GM12878 (cell line): ENCODE results near the gene STOML2. TPM values are rescaled to one million over a fixed set of nuclear protein-coding genes. Genes with fewer than 3 reads are reported as not detected.
A peak's percentile ranks its signal among the peaks of the same experiment; 100 is the strongest.

Experiments
- ATAC-seq: fragments of 200-7000 bp; cut with Tn5 transposase; 3 replicates; pipeline ENCODE4 v1.9.1; 2020; ENCODE audit warnings: mild to moderate bottlenecking, moderate library complexity
- BruUV-seq: library from RNA; stranded (reverse); fragments of 400-500 nt; replicated peaks from 2 replicates; lab custom pipeline; 2021; lab: Mats Ljungman, UMichigan
- CTCF ChIA-PET: fragments of 300-600 bp; sonication (Branson Sonifier 250); formaldehyde crosslinking; extraction: SDS; loops from one replicate; lab custom pipeline; 2021; ENCODE audit warnings: inconsistent platforms; lab: Yijun Ruan, JAX
- POLR2A ChIA-PET: fragments of 350-600 bp; formaldehyde crosslinking; extraction: SDS; loops from one replicate; lab custom pipeline; 2021; ENCODE audit warnings: inconsistent platforms; lab: Charles Lee
- RAD21 ChIA-PET: fragments of 300-600 bp; sonication (Branson Sonifier 250); formaldehyde crosslinking; loops from one replicate; lab custom pipeline; 2023; ENCODE audit warnings: antibody characterized with exemption; ENCODE audit not compliant: unreplicated experiment; lab: Charles Lee
- SMC1A ChIA-PET: fragments of 300-600 bp; sonication (Branson Sonifier 250); formaldehyde crosslinking; loops from one replicate; lab custom pipeline; 2023; ENCODE audit not compliant: unreplicated experiment, uncharacterized antibody; lab: Charles Lee
- DNase-seq: peaks from one replicate; pipeline ENCODE4 v3.0.0-alpha.2; 2011; ENCODE audit warnings: low read depth, low spot score
- FAIRE-seq: peaks from 3 replicates; lab custom pipeline; 2011; peaks lifted over from hg19 to GRCh38; lab: Jason Lieb, UNC
- H2AFZ ChIP-seq: 2 replicates; pipeline ENCODE4 v1.6.0; 2011; ENCODE audit warnings: low read depth, low read length, control low read depth; ENCODE audit not compliant: control insufficient read depth
- H3K27ac ChIP-seq: 2 replicates; pipeline ENCODE4 v1.5.1; 2011; ENCODE audit warnings: control low read depth; ENCODE audit not compliant: control insufficient read depth, insufficient read depth
- H3K27me3 ChIP-seq, 2 experiments: replicated peaks in 1 of 2; 2 replicates each; pipeline versions ENCODE4 v1.6.0 to v1.6.1; 2011; ENCODE audit warnings: low read length in 1 of 2; ENCODE audit not compliant: control insufficient read depth in 2 of 2, insufficient read depth in 2 of 2
- H3K36me3 ChIP-seq, 2 experiments: 2 replicates each; pipeline ENCODE4 v1.5.1; 2011; ENCODE audit warnings: low read length in 1 of 2; ENCODE audit not compliant: control insufficient read depth in 2 of 2, insufficient read depth in 2 of 2
- H3K4me1 ChIP-seq: 2 replicates; pipeline ENCODE4 v1.6.1; 2011; ENCODE audit warnings: mild to moderate bottlenecking, low read length, moderate library complexity, mixed read lengths; ENCODE audit not compliant: control insufficient read depth, insufficient read depth
- H3K4me2 ChIP-seq: 2 replicates; pipeline ENCODE4 v1.6.0; 2011; ENCODE audit warnings: control low read depth; ENCODE audit not compliant: control insufficient read depth, insufficient read depth
- H3K4me3 ChIP-seq: fragments of 200-600 bp; sonication (generic); 2 replicates; pipeline ENCODE4 v1.5.1; 2016
- H3K79me2 ChIP-seq: 2 replicates; pipeline ENCODE4 v1.6.0; 2011; ENCODE audit warnings: low read length; ENCODE audit not compliant: control insufficient read depth, insufficient read depth
- H3K9ac ChIP-seq: 2 replicates; pipeline ENCODE4 v1.8.0; 2011; ENCODE audit warnings: low read length, control low read depth, mixed read lengths; ENCODE audit not compliant: control insufficient read depth, insufficient read depth
- H3K9me3 ChIP-seq: replicated peaks from 3 replicates; pipeline ENCODE4 v1.5.1; 2011; ENCODE audit warnings: mild to moderate bottlenecking, low read length; ENCODE audit not compliant: control insufficient read depth, insufficient read depth
- H4K20me1 ChIP-seq: 2 replicates; pipeline ENCODE4 v1.6.0; 2011; ENCODE audit not compliant: control insufficient read depth, insufficient read depth
- BHLHE40 ChIP-seq, 2 experiments: fragments of 450-650 bp in 1 of 2; IDR thresholded peaks; 2 replicates each; pipeline ENCODE4 v1.6.1; 2011 to 2017; ENCODE audit warnings: low read depth in 2 of 2, borderline replicate concordance in 1 of 2, improper control_type of control experiment in 1 of 2, low read length in 1 of 2, mild to moderate bottlenecking in 1 of 2
- CTCF ChIP-seq, 3 experiments: IDR thresholded peaks in 2 of 3; conservative IDR thresholded peaks in 1 of 3; 2 replicates each; pipeline ENCODE4 v1.5.1; 2011; ENCODE audit warnings: low read depth in 3 of 3, low read length in 3 of 3, mild to moderate bottlenecking in 3 of 3, control low read depth in 2 of 3, moderate library complexity in 2 of 3, inconsistent platforms in 1 of 3, mixed read lengths in 1 of 3; ENCODE audit not compliant: control insufficient read depth in 2 of 3, insufficient read depth in 1 of 3; ENCODE audit errors: extremely low read depth in 1 of 3
- IRF3 ChIP-seq: fragments of 450-650 bp; IDR thresholded peaks from 2 replicates; pipeline ENCODE4 v1.6.1; 2014; ENCODE audit warnings: mild to moderate bottlenecking
- KLF5 ChIP-seq: fragments of 450-650 bp; IDR thresholded peaks from 2 replicates; pipeline ENCODE4 v1.6.1; 2014; ENCODE audit warnings: mild to moderate bottlenecking; ENCODE audit not compliant: partially characterized antibody
- NFYA ChIP-seq: IDR thresholded peaks from 2 replicates; pipeline ENCODE4 v1.6.1; 2011; ENCODE audit warnings: low read depth, mild to moderate bottlenecking, low read length, improper control_type of control experiment, borderline replicate concordance
- NR2C1 ChIP-seq: fragments of 450-650 bp; IDR thresholded peaks from 2 replicates; pipeline ENCODE4 v1.6.1; 2017; ENCODE audit warnings: antibody characterized with exemption, mild to moderate bottlenecking, moderate library complexity
- RAD21 ChIP-seq: IDR thresholded peaks from 2 replicates; pipeline ENCODE4 v1.6.1; 2011; ENCODE audit warnings: mild to moderate bottlenecking, low read depth, low read length, moderate library complexity; ENCODE audit not compliant: insufficient read depth
- RB1 ChIP-seq: fragments of 450-650 bp; formaldehyde crosslinking; IDR thresholded peaks from 2 replicates; pipeline ENCODE4 v1.6.1; 2017; ENCODE audit warnings: mild to moderate bottlenecking, borderline replicate concordance
- SMAD5 ChIP-seq: IDR thresholded peaks from 2 replicates; pipeline ENCODE4 v1.6.1; 2016; ENCODE audit warnings: antibody characterized with exemption, low read depth
- SMARCA5 ChIP-seq: fragments of 450-650 bp; IDR thresholded peaks from 2 replicates; pipeline ENCODE4 v1.6.1; 2017; ENCODE audit warnings: mild to moderate bottlenecking
- SMC3 ChIP-seq: IDR thresholded peaks from 2 replicates; pipeline ENCODE4 v1.6.1; 2011; ENCODE audit warnings: low read length, improper control_type of control experiment, borderline replicate concordance
- STAT1 ChIP-seq: fragments of 450-650 bp; conservative IDR thresholded peaks from 2 replicates; pipeline ENCODE4 v1.6.1; 2014; ENCODE audit warnings: antibody characterized with exemption, mild to moderate bottlenecking
- TARDBP ChIP-seq: IDR thresholded peaks from 2 replicates; pipeline ENCODE4 v1.6.1; 2016; ENCODE audit warnings: borderline replicate concordance
- TBL1XR1 ChIP-seq: IDR thresholded peaks from 2 replicates; pipeline ENCODE4 v1.6.1; 2012; ENCODE audit warnings: low read depth, low read length, improper control_type of control experiment
- YY1 ChIP-seq: IDR thresholded peaks from 2 replicates; pipeline ENCODE4 v1.6.1; 2011; ENCODE audit warnings: low read depth, mild to moderate bottlenecking, low read length
- ZNF217 ChIP-seq: fragments of 450-650 bp; IDR thresholded peaks from 2 replicates; pipeline ENCODE4 v1.6.1; 2017; ENCODE audit warnings: antibody characterized with exemption, mild to moderate bottlenecking
- ZNF24 ChIP-seq: fragments of 450-650 bp; IDR thresholded peaks from 2 replicates; pipeline ENCODE4 v1.6.1; 2017; ENCODE audit warnings: antibody characterized with exemption, mild to moderate bottlenecking
- ZNF622 ChIP-seq: fragments of 450-650 bp; IDR thresholded peaks from 2 replicates; pipeline ENCODE4 v1.6.1; 2017; ENCODE audit warnings: mild to moderate bottlenecking, inconsistent platforms
- ZZZ3 ChIP-seq: IDR thresholded peaks from 2 replicates; pipeline ENCODE4 v1.6.1; 2011; ENCODE audit warnings: low read depth; ENCODE audit not compliant: control insufficient read depth, insufficient read length
- WGBS: methylation state at CpG from one replicate; pipeline ENCODE4 v1.1.6; 2016; ENCODE audit warnings: low lambda C conversion rate; ENCODE audit not compliant: insufficient replicate concordance, insufficient coverage; ENCODE audit errors: missing lambda C conversion rate; 5-methylcytosine and 5-hydroxymethylcytosine counted together
- in situ Hi-C: fragments of 300-500 bp; cut with MboI; formaldehyde crosslinking; loops from 9 replicates; pipeline ENCODE4 v1.14.3; 2018; ENCODE audit warnings: mixed read lengths
- intact Hi-C: fragments of 100-400 bp; cut with micrococcal nuclease; formaldehyde crosslinking; loops from one replicate; pipeline ENCODE4 v1.14.2; 2022; ENCODE audit not compliant: unreplicated experiment
- polyA plus RNA-seq, 11 experiments: library from polyadenylated mRNA; depleted of rRNA in 4 of 11; unstranded in 6 of 11; stranded (reverse) in 5 of 11; fragments of >200 nt; fragmentation: Nextera tagmentation in 4 of 11; fragmentation: Illumina TruSeq in 1 of 11; extraction: Ambion mirVana in 4 of 11; extraction: Trizol in 1 of 11; gene quantifications; 1 replicate in 1 of 11; 2 replicates in 10 of 11; pipeline versions ENCODE4 v1.2.1 to v1.2.3, GENCODE V29; 2011 to 2016; ENCODE audit warnings: inconsistent platforms in 2 of 11, missing spikeins in 2 of 11, low read depth in 1 of 11
- total RNA-seq, 4 experiments: library from RNA; depleted of rRNA in 3 of 4; stranded (reverse); fragments of >200 nt in 3 of 4; fragmentation: Illumina TruSeq in 1 of 4; extraction: Trizol in 1 of 4; gene quantifications; 2 replicates each; pipeline versions ENCODE4 v1.2.1 to v1.2.3, GENCODE V29; 2013 to 2021

The STOML2 gene
- total and polyA plus RNA-seq, 10 of the 15 experiments (the other 5 are each of a cell fraction or from before 2014, with no cell fraction given), result 112 to 284 (median 207) TPM

GRCh38 chr9:35051069-35051967, 51.6 kb downstream of the STOML2 start:
- in situ Hi-C loops (loop anchor here (5.0 kb wide), 1 partner anchor 149 kb away; no protein-coding TSS in a partner anchor), intact Hi-C loops (loop anchor here (1.0 to 5.0 kb wide), 2 partner anchors 64 to 152 kb away; partner anchors contain the start of gene DNAJB5)
- Histone ChIP-seq H3K27me3 (no peaks in the 10 kb centered on the region), H3K4me1 (no peaks in the 10 kb centered on the region), H3K4me3 (no peak overlapping the region), H3K79me2 (no peaks in the 10 kb centered on the region), H3K9me3 (no peaks in the 10 kb centered on the region), H3K4me2 (no peak overlapping the region), H3K27ac (no peak overlapping the region), H3K36me3 (peaks cover 3 to 11% of the 10 kb centered on the region in 2 experiments), H4K20me1 (no peaks in the 10 kb centered on the region), H3K9ac (no peak overlapping the region), H2AFZ (no peak overlapping the region)
- 86% methylated on average over 7 of the region's 7 CpGs for WGBS
- ChIA-PET CTCF (interaction anchor here (0.8 to 4.8 kb wide), 35 partner anchors 8 to 705 kb away, joined by 3 to 90 read pairs (median 5); partner anchors contain the start of genes ATOSB, DNAJB5, FANCG and PIGO), RAD21 (interaction anchor here (0.6 to 4.7 kb wide), 15 partner anchors 20 to 155 kb away, joined by 3 to 61 read pairs (median 4); partner anchors contain the start of genes DNAJB5, PIGO, STOML2 and VCP), POLR2A (interaction anchor here (0.5 to 1.3 kb wide), 7 partner anchors 9 to 404 kb away, joined by 3 to 6 read pairs (median 4); partner anchors contain the start of gene STOML2), SMC1A (interaction anchor here (0.8 to 3.6 kb wide), 23 partner anchors 8 to 292 kb away, joined by 3 to 49 read pairs (median 4); partner anchors contain the start of gene FANCG)
- peak; percentile 93 for ATAC-seq
- FAIRE-seq, result peak; percentile 31
- no peak for DNase-seq
- TSS peak; percentile 8 for BruUV-seq
- TF ChIP-seq ZNF622 (no peak), NR2C1 (no peak), TARDBP (no peak), YY1 (0 out of 2 replicates have a peak, but pooled peaks have one; percentile 42), NFYA (no peak), RB1 (no peak), SMARCA5 (no peak), KLF5 (no peak), ZNF217 (no peak), SMC3 (peak; percentile 68; the same call in 1 of the 2 replicates), RAD21 (peak; percentile 72), ZZZ3 (no peak), SMAD5 (no peak), BHLHE40 (IDR thresholded peaks at IDR 0.05; ENCODE audit: borderline replicate concordance in 1 of 2, low read depth in 2 of 2, low read length in 1 of 2) (0 out of 4 replicates have a peak, but pooled peaks of 1 of the 2 experiments have one; percentile 9), CTCF (IDR thresholded peaks at IDR 0.05 in 2 of 3, conservative IDR thresholded peaks at IDR 0.05 in 1 of 3; ENCODE audit: control insufficient read depth in 2 of 3, extremely low read depth in 1 of 3, insufficient read depth in 1 of 3, low read depth in 3 of 3, low read length in 3 of 3) (peak; percentile 64 to 66 (median 64); a peak in 5 of 6 replicates), ZNF24 (no peak), STAT1 (no peak), TBL1XR1 (no peak), IRF3 (no peak)
